GM23338 (cell line): ENCODE measurements around the gene NEU2. TPM values are rescaled to one million over a fixed set of nuclear protein-coding genes. Genes with fewer than 3 reads are reported as not detected.

ENCODE experiments used
- ATAC-seq: fragments of 200-7000 bp; cut with Tn5 transposase; 3 replicates; pipeline ENCODE4 v1.9.1; 2020
- DNase-seq: peaks from one replicate; pipeline ENCODE4 v3.0.0-alpha.2; 2015; ENCODE audit warnings: low spot score
- H2AFZ ChIP-seq: fragments of 200-600 bp; sonication (generic); 2 replicates; pipeline ENCODE4 v1.8.0; 2016; ENCODE audit warnings: antibody characterized with exemption, mild to moderate bottlenecking, moderate library complexity
- H3F3A ChIP-seq: fragments of 200-600 bp; sonication (generic); replicated peaks from 2 replicates; pipeline ENCODE4 v1.8.0; 2017; ENCODE audit warnings: antibody characterized with exemption, mixed run types, low read depth
- H3K27ac ChIP-seq: fragments of 200-600 bp; sonication (generic); 2 replicates; pipeline ENCODE4 v1.6.1; 2016; ENCODE audit warnings: low read depth
- H3K27me3 ChIP-seq: fragments of 200-600 bp; sonication (generic); 2 replicates; pipeline ENCODE4 v1.8.0; 2016; ENCODE audit warnings: mild to moderate bottlenecking, mixed run types, moderate library complexity; ENCODE audit not compliant: insufficient read depth
- H3K36me3 ChIP-seq: fragments of 200-600 bp; sonication (generic); 2 replicates; pipeline ENCODE4 v1.8.0; 2016; ENCODE audit warnings: mild to moderate bottlenecking; ENCODE audit not compliant: insufficient read depth
- H3K4me1 ChIP-seq: fragments of 200-600 bp; sonication (generic); 2 replicates; pipeline ENCODE4 v1.8.0; 2016; ENCODE audit warnings: mild to moderate bottlenecking, moderate library complexity; ENCODE audit not compliant: insufficient read depth
- H3K4me2 ChIP-seq: fragments of 200-600 bp; sonication (generic); 2 replicates; pipeline ENCODE4 v1.7.1; 2017; ENCODE audit warnings: mixed run types
- H3K4me3 ChIP-seq: fragments of 200-600 bp; sonication (generic); 2 replicates; pipeline ENCODE4 v1.6.1; 2016; ENCODE audit warnings: mixed run types
- H3K79me2 ChIP-seq: fragments of 200-600 bp; sonication (generic); replicated peaks from 2 replicates; pipeline ENCODE4 v1.8.0; 2017; ENCODE audit warnings: mild to moderate bottlenecking; ENCODE audit not compliant: insufficient read depth
- H3K9me2 ChIP-seq: fragments of 200-600 bp; sonication (generic); 2 replicates; pipeline ENCODE4 v1.8.0; 2017; ENCODE audit not compliant: insufficient read depth
- H4K20me1 ChIP-seq: fragments of 200-600 bp; sonication (generic); replicated peaks from 2 replicates; pipeline ENCODE4 v1.8.0; 2017; ENCODE audit warnings: mild to moderate bottlenecking; ENCODE audit not compliant: insufficient read depth
- H3K27ac Mint-ChIP-seq: 2 replicates; pipeline ENCODE4 v1.8.0; 2020; ENCODE audit warnings: inconsistent platforms, mild to moderate bottlenecking, moderate library complexity, mixed read lengths
- H3K27me3 Mint-ChIP-seq: 3 replicates; pipeline ENCODE4 v1.8.0; 2022; ENCODE audit warnings: low read depth, mild to moderate bottlenecking, moderate library complexity, mixed read lengths, inconsistent platforms; ENCODE audit not compliant: insufficient read depth, poor library complexity
- H3K36me3 Mint-ChIP-seq: 3 replicates; pipeline ENCODE4 v1.8.0; 2021; ENCODE audit warnings: low read depth, mild to moderate bottlenecking, inconsistent platforms, moderate library complexity, mixed read lengths
- H3K4me1 Mint-ChIP-seq: 3 replicates; pipeline ENCODE4 v1.8.0; 2020; ENCODE audit warnings: mild to moderate bottlenecking, inconsistent platforms, mixed read lengths
- H3K4me3 Mint-ChIP-seq: 3 replicates; pipeline ENCODE4 v1.8.0; 2021; ENCODE audit warnings: moderate library complexity, mild to moderate bottlenecking, inconsistent platforms, mixed read lengths
- H3K9me3 Mint-ChIP-seq: 3 replicates; pipeline ENCODE4 v1.8.0; 2020; ENCODE audit warnings: moderate library complexity, mild to moderate bottlenecking, inconsistent platforms, mixed read lengths
- CREB1 ChIP-seq: fragments of 250-450 bp; sonication (Bioruptor Pico); IDR thresholded peaks from 2 replicates; pipeline ENCODE4 v1.5.0; 2020; ENCODE audit warnings: low read depth, mild to moderate bottlenecking, moderate library complexity
- CTCF ChIP-seq, 2 experiments: fragments of 200-600 bp in 1 of 2; sonication (generic) in 1 of 2; conservative IDR thresholded peaks; 2 replicates each; pipeline versions ENCODE4 v1.5.1 to v1.6.1; 2016 to 2017; ENCODE audit warnings: antibody characterized with exemption in 2 of 2, low read depth in 2 of 2, mild to moderate bottlenecking in 2 of 2, moderate library complexity in 1 of 2
- ETS1 ChIP-seq: IDR thresholded peaks from 2 replicates; pipeline ENCODE4 v1.6.1; 2016; ENCODE audit warnings: antibody characterized with exemption
- EZH2 ChIP-seq: fragments of 200-600 bp; sonication (generic); IDR thresholded peaks from one replicate; pipeline ENCODE4 v1.8.0; 2017; ENCODE audit warnings: antibody characterized with exemption, mild to moderate bottlenecking, low read depth; ENCODE audit not compliant: unreplicated experiment
- EZH2phosphoT487 ChIP-seq: fragments of 200-600 bp; sonication (generic); IDR thresholded peaks from one replicate; pipeline ENCODE4 v1.8.1; 2018; ENCODE audit warnings: antibody characterized with exemption; ENCODE audit not compliant: unreplicated experiment
- JUNB ChIP-seq: IDR thresholded peaks from one replicate; pipeline ENCODE4 v1.6.1; 2016; ENCODE audit warnings: antibody characterized with exemption; ENCODE audit not compliant: unreplicated experiment
- NANOG ChIP-seq: IDR thresholded peaks from 2 replicates; pipeline ENCODE4 v1.6.1; 2016; ENCODE audit warnings: antibody characterized with exemption, borderline replicate concordance
- POLR2AphosphoS5 ChIP-seq: IDR thresholded peaks from 2 replicates; pipeline ENCODE4 v1.6.1; 2016; ENCODE audit warnings: antibody characterized with exemption, low read depth
- REST ChIP-seq: IDR thresholded peaks from one replicate; pipeline ENCODE4 v1.6.1; 2018; ENCODE audit warnings: antibody characterized with exemption; ENCODE audit not compliant: unreplicated experiment
- STAT1 ChIP-seq: IDR thresholded peaks from one replicate; pipeline ENCODE4 v1.6.1; 2016; ENCODE audit warnings: antibody characterized with exemption; ENCODE audit not compliant: unreplicated experiment
- ZNF114 ChIP-seq: fragments of 250-450 bp; sonication (Bioruptor Pico); IDR thresholded peaks from 2 replicates; pipeline ENCODE4 v1.5.0; 2020; ENCODE audit warnings: mild to moderate bottlenecking, moderate library complexity
- ZNF331 ChIP-seq: fragments of 250-450 bp; sonication (Bioruptor Pico); IDR thresholded peaks from 2 replicates; pipeline ENCODE4 v1.5.0; 2020; ENCODE audit warnings: low read depth, mild to moderate bottlenecking, moderate library complexity
- ZNF462 ChIP-seq: fragments of 250-450 bp; sonication (Bioruptor Pico); IDR thresholded peaks from 2 replicates; pipeline ENCODE4 v1.5.0; 2020; ENCODE audit warnings: mild to moderate bottlenecking, moderate library complexity
- polyA plus RNA-seq: library from polyadenylated mRNA; unstranded; fragments of >200 nt; fragmentation: Nextera tagmentation; extraction: Ambion mirVana; gene quantifications from 2 replicates; pipeline ENCODE4 v1.2.1, GENCODE V29; 2016
- total RNA-seq: library from RNA; depleted of rRNA; stranded (reverse); fragments of >200 nt; shearing (Covaris generic); gene quantifications from 2 replicates; pipeline ENCODE4 v1.2.3, GENCODE V29; 2014

Gene NEU2
- total and polyA plus RNA-seq, 2 experiments from 2014 or later: not detected

GRCh38 chr2:232993231-232993821, 39.1 kb upstream of the NEU2 start:
- Histone ChIP-seq H3K27ac (no peak overlapping the region), H3K4me2 (no peak overlapping the region), H3K9me2 (no peaks in the 10 kb centered on the region), H3K27me3 (no peaks in the 10 kb centered on the region), H3K79me2 (no peaks in the 10 kb centered on the region), H4K20me1 (no peaks in the 10 kb centered on the region), H3K36me3 (no peaks in the 10 kb centered on the region), H3F3A (no peaks in the 10 kb centered on the region), H2AFZ (no peak overlapping the region), H3K4me3 (no peak overlapping the region), H3K4me1 (no peaks in the 10 kb centered on the region)
- TF ChIP-seq REST (no peak), EZH2 (no peak), ZNF462 (no peak), ZNF331 (CRISPR knock-in tag) (no peak), CREB1 (no peak), ETS1 (no peak), CTCF (conservative IDR thresholded peaks at IDR 0.05; ENCODE audit: low read depth in 2 of 2) (no peak), JUNB (no peak), STAT1 (no peak), EZH2phosphoT487 (no peak), POLR2AphosphoS5 (no peak), NANOG (no peak), ZNF114 (CRISPR knock-in tag) (no peak)
- Mint-ChIP-seq H3K4me1 (no peaks in the 10 kb centered on the region), H3K36me3 (no peaks in the 10 kb centered on the region), H3K27me3 (no peaks in the 10 kb centered on the region), H3K27ac (no peak overlapping the region), H3K9me3 (no peaks in the 10 kb centered on the region; the same call in 2 of the 3 replicates), H3K4me3 (no peak overlapping the region)
- DNase-seq: no peak
- ATAC-seq: no peak
